ENCODE data around the gene ACOX3. TPM values are rescaled to one million over a fixed set of nuclear protein-coding genes. Genes with fewer than 3 reads are reported as not detected.

ACOX3 gene
- total and polyA plus RNA-seq, 10 of the 15 experiments (the other 5 are each of a cell fraction or from before 2014, with no cell fraction given), result 2.0 to 24.5 (median 14.0) TPM

DNA sequence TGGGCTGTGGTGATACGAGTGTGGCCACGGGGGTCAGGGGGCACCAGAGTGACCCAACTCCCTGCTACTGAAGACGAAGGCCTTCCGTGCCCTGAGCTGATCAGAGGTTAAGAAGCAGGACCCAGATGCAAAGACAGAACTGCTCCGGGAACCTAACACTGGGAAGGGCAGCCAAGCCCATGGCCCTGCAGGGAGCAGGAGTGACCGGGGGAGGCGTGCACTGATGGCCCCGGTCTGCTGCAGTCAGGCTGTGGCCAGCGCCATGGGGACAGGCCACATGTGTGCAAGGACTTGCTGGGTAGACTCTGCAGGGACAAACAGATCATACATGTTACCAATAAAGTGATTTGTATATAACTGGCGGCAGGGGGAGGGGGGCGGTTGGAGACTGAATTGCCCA is 74.6 kb downstream of the ACOX3 start:
- Histone ChIP-seq H3K27me3 (replicated peaks in 1 of 2; ENCODE audit: control insufficient read depth in 2 of 2, insufficient read depth in 2 of 2, low read length in 1 of 2) (no peaks in the 10 kb centered on the region), H3K4me3 (no peak overlapping the region), H3K27ac (ENCODE audit: control insufficient read depth, insufficient read depth) (no peak overlapping the region), H3K4me2 (ENCODE audit: control insufficient read depth, insufficient read depth) (no peak overlapping the region), H3K79me2 (ENCODE audit: control insufficient read depth, insufficient read depth, low read length) (no peaks in the 10 kb centered on the region), H4K20me1 (ENCODE audit: control insufficient read depth, insufficient read depth) (no peaks in the 10 kb centered on the region), H3K4me1 (ENCODE audit: control insufficient read depth, insufficient read depth, low read length) (no peaks in the 10 kb centered on the region), H2AFZ (ENCODE audit: control insufficient read depth, low read depth, low read length) (no peak overlapping the region), H3K9me3 (replicated peaks; ENCODE audit: control insufficient read depth, insufficient read depth, low read length) (no peaks in the 10 kb centered on the region), H3K36me3 (ENCODE audit: control insufficient read depth in 2 of 2, insufficient read depth in 2 of 2, low read length in 1 of 2) (no peaks in the 10 kb centered on the region), H3K9ac (ENCODE audit: control insufficient read depth, insufficient read depth, low read length) (no peak overlapping the region)
- no TSS peak for BruUV-seq (replicated peaks)
- 93% methylated on average over 11 of the region's 11 CpGs for WGBS (ENCODE audit: insufficient coverage, insufficient replicate concordance, low lambda C conversion rate, missing lambda C conversion rate)
- POLR2A ChIA-PET, result no interaction called here
- TF ChIP-seq HDAC6 (IDR thresholded peaks at IDR 0.05; ENCODE audit: unreplicated experiment) (no peak), CREM (IDR thresholded peaks at IDR 0.05; ENCODE audit: low read depth) (no peak), FOXM1 (IDR thresholded peaks at IDR 0.05; ENCODE audit: low read depth, low read length) (no peak), CBX3 (IDR thresholded peaks at IDR 0.05; ENCODE audit: borderline replicate concordance, low read depth) (no peak), SP1 (IDR thresholded peaks at IDR 0.05; ENCODE audit: low read depth, low read length) (no peak), EGR1 (IDR thresholded peaks at IDR 0.05; ENCODE audit: borderline replicate concordance in 1 of 2, low read depth in 2 of 2, low read length in 2 of 2) (no peak)
- TF ChIP-seq, protein P1, sequence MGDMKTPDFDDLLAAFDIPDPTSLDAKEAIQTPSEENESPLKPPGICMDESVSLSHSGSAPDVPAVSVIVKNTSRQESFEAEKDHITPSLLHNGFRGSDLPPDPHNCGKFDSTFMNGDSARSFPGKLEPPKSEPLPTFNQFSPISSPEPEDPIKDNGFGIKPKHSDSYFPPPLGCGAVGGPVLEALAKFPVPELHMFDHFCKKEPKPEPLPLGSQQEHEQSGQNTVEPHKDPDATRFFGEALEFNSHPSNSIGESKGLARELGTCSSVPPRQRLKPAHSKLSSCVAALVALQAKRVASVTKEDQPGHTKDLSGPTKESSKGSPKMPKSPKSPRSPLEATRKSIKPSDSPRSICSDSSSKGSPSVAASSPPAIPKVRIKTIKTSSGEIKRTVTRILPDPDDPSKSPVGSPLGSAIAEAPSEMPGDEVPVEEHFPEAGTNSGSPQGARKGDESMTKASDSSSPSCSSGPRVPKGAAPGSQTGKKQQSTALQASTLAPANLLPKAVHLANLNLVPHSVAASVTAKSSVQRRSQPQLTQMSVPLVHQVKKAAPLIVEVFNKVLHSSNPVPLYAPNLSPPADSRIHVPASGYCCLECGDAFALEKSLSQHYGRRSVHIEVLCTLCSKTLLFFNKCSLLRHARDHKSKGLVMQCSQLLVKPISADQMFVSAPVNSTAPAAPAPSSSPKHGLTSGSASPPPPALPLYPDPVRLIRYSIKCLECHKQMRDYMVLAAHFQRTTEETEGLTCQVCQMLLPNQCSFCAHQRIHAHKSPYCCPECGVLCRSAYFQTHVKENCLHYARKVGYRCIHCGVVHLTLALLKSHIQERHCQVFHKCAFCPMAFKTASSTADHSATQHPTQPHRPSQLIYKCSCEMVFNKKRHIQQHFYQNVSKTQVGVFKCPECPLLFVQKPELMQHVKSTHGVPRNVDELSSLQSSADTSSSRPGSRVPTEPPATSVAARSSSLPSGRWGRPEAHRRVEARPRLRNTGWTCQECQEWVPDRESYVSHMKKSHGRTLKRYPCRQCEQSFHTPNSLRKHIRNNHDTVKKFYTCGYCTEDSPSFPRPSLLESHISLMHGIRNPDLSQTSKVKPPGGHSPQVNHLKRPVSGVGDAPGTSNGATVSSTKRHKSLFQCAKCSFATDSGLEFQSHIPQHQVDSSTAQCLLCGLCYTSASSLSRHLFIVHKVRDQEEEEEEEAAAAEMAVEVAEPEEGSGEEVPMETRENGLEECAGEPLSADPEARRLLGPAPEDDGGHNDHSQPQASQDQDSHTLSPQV (IDR thresholded peaks at IDR 0.05), result no peak
- TF ChIP-seq, protein P2, sequence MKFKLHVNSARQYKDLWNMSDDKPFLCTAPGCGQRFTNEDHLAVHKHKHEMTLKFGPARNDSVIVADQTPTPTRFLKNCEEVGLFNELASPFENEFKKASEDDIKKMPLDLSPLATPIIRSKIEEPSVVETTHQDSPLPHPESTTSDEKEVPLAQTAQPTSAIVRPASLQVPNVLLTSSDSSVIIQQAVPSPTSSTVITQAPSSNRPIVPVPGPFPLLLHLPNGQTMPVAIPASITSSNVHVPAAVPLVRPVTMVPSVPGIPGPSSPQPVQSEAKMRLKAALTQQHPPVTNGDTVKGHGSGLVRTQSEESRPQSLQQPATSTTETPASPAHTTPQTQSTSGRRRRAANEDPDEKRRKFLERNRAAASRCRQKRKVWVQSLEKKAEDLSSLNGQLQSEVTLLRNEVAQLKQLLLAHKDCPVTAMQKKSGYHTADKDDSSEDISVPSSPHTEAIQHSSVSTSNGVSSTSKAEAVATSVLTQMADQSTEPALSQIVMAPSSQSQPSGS (IDR thresholded peaks at IDR 0.05; ENCODE audit: low read length), result no peak
- TF ChIP-seq, protein P3, sequence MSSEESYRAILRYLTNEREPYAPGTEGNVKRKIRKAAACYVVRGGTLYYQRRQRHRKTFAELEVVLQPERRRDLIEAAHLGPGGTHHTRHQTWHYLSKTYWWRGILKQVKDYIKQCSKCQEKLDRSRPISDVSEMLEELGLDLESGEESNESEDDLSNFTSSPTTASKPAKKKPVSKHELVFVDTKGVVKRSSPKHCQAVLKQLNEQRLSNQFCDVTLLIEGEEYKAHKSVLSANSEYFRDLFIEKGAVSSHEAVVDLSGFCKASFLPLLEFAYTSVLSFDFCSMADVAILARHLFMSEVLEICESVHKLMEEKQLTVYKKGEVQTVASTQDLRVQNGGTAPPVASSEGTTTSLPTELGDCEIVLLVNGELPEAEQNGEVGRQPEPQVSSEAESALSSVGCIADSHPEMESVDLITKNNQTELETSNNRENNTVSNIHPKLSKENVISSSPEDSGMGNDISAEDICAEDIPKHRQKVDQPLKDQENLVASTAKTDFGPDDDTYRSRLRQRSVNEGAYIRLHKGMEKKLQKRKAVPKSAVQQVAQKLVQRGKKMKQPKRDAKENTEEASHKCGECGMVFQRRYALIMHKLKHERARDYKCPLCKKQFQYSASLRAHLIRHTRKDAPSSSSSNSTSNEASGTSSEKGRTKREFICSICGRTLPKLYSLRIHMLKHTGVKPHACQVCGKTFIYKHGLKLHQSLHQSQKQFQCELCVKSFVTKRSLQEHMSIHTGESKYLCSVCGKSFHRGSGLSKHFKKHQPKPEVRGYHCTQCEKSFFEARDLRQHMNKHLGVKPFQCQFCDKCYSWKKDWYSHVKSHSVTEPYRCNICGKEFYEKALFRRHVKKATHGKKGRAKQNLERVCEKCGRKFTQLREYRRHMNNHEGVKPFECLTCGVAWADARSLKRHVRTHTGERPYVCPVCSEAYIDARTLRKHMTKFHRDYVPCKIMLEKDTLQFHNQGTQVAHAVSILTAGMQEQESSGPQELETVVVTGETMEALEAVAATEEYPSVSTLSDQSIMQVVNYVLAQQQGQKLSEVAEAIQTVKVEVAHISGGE (CRISPR knock-in tag; IDR thresholded peaks at IDR 0.05), result no peak
- DNase-seq (ENCODE audit: low read depth, low spot score) (no peak), ATAC-seq (no peak), FAIRE-seq (no peak)
- in situ Hi-C loops (cut with MboI), result no loop called here
- intact Hi-C loops (cut with micrococcal nuclease; ENCODE audit: unreplicated experiment), result no loop called here
- SMC1A ChIA-PET (ENCODE audit: uncharacterized antibody, unreplicated experiment), result no interaction called here
- CTCF ChIA-PET, result no interaction called here
- RAD21 ChIA-PET (ENCODE audit: unreplicated experiment), result no interaction called here
